HG02938 (cell line): Measurements from ENCODE around the gene CORO2A.
"Not testable (repeated sequence)": the region's sequence is repeated elsewhere in the genome, so short reads cannot be mapped to it uniquely, and the experiment has no call there.

Experiments used
- ATAC-seq: cut with Tn5 transposase; IDR thresholded peaks from one replicate; pipeline ENCODE4 v1.9.1; 2021; ENCODE audit warnings: mild to moderate bottlenecking, moderate library complexity; ENCODE audit not compliant: unreplicated experiment

Gene CORO2A

DNA sequence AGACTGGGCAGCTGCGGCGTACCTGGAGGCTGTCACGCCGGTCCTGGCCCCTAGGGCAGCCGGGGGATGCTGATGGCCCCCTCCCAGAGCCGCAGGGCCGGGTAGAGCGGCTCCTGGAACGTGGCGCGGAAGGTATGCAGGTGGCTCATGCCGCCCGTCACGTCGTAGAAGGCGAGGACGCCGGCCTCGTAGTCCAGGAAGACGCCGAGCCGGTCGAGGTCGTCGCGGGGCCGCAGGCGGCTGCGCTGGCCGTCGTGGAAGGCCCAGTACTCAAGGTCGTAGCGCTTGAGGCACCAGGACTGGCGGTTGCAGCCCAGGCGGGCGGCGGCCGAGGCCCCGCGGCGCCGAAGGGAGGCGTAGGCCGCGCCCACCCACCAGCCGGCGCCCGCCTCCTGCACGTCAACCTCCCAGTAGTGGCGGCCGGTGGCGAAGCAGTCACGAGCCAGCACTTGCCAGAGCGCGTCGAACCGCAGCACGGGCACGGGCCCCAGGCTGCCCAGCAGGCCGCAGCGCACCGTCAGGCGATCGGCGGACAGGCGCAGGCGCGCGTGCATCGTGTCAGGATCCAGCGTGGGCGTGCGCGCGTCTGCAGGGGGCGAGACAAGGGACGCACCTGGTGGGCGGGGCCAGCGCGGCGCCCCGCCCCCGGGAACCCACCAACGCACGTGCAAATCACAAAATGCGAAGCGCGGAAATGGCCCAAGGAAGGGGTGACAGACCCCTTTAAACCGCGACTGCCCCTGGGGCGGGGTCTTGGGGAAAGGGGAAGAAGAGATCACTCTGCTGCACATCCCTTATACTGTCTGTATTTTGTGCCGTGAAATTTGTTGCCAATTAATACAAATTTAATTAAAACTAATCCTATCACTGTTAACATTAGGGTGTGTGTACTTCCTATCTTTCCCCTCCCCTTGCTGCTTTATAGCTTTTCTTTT is 104.8 kb downstream of the CORO2A start:
- ATAC-seq: no peak

GRCh38 chr9:98086461-98086860 is 106.0 kb downstream of the CORO2A start:
- ATAC-seq: no peak

- ATAC-seq: no peak
Observed at GRCh38 chr9:98085944-98086343, 106.5 kb downstream of the CORO2A start.

- ATAC-seq: no peak
Observed at GRCh38 chr9:98085058-98085457, 107.4 kb downstream of the CORO2A start.

DNA sequence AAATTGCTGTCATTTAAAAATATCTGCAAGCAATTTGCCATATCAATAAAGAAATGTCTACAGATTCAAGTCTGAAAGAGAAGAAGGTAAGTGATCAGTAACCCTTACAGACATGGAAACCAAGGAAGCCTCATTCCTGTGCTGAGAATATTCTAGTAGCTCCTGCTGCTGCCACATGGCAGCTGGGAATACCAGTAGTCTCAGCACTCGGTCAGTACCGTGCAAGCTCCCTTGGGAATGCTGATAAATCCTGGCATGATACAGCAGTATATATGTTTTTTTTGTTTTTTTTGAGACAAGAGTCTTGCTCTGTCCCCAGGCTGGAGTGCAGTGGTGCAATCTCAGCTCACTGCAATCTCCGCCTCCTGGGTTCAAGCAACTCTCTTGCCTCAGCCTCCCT is 108.0 kb downstream of the CORO2A start:
- ATAC-seq: no peak

DNA sequence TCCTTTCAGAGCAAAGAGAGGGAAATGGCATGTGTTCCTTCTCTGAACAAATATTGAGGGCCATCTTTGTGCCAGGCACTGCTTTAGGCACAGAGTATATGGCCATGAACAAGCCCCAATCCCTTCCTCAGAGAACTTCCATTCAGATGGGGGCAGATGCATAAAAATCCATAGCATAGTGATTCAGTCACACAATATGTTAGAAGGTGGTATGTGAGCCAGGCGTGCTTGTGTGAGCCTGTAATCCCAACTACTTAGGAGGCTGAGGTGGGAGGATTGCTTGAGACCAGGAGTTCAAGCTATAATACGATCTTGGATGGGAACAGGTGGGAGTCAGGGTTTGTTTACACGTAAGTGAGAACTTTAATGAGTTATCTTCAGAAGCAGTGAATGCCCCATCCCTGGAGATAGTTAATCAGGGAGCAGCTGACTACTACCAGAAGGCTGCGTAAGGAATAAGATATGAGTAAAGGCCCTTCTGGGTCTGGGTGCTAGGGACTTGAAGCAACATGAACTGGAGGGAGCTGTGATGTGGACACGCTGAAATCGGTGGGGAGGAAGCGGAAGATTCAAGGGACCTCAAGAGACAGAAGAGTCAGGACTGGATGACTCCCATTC is 108.8 kb downstream of the CORO2A start:
- no peak for ATAC-seq

GRCh38 chr9:98083061-98083501 is 109.4 kb downstream of the CORO2A start:
- ATAC-seq: no peak

DNA sequence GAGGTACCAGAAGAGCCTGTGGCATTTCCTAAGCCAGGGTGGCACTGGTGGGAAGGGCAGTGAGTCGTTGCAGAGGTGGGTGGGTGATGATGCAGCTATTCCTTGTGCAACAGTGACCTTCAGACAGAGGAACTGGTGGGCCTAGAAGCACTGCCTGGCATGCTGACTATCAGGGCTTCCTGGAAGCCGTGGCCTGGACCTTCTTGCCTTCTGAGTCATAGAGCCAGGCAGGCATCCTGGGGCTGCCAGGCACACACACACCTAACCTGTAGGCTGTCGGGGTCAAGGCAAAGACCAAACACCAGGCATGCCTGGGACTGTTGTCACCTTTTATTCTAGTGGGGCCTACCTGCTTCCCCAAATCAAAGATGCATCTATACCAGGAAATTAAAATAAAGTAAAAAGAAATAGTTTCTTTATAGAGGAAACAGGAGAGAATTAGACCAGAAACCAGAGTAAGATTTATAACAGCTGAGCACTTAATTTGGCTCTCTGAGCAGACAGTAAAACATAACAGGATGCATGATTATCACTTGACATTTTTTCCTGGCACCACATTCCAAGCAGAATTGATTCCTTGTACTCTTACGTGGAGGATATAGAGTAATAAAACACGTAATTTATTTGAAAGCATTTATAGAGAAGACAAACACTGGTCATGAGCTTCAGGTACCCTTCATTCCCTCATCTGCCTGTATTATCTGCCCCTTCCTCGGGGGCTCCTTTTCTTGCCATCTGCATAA is 110.8 kb downstream of the CORO2A start:
- no peak for ATAC-seq

DNA sequence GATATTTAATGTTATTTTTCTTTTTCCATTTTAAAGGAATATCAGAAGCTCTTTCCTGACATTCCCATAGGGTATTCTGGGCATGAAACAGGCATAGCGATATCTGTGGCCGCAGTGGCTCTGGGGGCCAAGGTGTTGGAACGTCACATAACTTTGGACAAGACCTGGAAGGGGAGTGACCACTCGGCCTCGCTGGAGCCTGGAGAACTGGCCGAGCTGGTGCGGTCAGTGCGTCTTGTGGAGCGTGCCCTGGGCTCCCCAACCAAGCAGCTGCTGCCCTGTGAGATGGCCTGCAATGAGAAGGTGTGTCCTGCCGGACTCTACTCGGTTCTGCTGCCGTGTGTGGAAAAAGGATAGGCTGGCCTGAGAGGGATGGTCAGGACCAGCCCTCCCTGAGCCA is 111.7 kb downstream of the CORO2A start:
- no peak for ATAC-seq

- ATAC-seq: no peak
Observed at GRCh38 chr9:98080326-98080725, 112.1 kb downstream of the CORO2A start.

GRCh38 chr9:98078895-98079294 is 113.5 kb downstream of the CORO2A start:
- ATAC-seq: no peak

DNA sequence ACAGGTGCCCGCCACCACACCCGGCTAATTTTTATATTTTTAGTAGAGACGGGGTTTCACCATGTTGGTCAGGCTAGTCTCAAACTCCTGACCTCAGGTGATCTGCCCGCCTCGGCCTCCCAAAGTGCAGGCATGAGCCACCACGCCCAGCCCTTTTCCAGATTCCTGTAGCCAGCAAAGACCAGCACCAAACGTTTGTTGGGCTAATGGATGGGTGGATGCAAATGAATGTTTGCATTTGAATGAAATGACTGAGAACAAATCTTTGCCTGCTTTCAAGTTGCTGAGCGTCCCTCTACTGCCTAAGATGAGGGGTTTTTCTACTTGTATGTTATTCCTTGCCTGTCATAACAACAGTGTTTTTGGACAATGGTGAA is 115.9 kb downstream of the CORO2A start:
- ATAC-seq: not testable (repeated sequence)

GRCh38 chr9:98075332-98075805 is 117.1 kb downstream of the CORO2A start:
- ATAC-seq: no peak

DNA sequence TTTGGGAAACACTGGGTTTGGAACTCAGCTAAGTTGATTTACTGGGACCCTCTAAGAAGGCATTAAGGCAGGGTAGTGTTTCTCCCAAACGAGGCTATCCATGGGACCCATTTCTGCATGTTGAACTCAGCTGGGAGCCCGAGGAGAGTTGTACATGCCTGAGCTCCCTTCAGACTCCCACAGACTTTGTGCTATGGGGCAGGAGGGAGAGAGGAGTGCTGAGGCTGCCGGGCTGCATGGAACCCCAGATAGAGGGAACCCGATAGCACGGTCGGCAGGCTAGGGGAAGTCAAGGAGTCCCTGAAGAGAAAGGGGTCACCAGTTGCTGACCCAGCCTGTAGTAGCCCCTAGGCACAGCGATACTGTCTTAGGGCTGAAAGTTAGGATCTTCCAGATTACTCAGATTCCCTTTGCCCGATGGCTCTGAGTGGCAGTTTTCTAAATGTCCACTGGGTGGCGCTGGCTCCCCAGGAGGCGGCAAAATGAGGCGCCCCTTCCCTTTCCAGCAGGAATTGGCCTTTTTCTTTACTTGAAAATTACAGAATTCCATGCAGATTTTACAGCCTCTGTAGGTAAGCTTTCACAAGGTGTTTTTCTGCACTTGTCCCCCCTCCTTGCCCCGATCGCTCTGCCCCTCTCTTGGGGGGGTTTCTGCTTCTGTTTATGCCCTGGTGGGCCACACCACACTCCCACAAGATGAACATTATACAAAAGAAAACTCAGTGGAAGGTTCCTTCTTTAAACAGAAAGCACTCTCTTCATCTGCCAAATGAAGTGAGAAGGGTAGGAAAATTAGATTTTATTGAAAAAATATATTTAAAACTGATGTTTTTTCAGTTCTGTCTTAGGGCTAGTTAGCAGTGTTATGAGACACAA is 118.1 kb downstream of the CORO2A start:
- ATAC-seq: no peak

DNA sequence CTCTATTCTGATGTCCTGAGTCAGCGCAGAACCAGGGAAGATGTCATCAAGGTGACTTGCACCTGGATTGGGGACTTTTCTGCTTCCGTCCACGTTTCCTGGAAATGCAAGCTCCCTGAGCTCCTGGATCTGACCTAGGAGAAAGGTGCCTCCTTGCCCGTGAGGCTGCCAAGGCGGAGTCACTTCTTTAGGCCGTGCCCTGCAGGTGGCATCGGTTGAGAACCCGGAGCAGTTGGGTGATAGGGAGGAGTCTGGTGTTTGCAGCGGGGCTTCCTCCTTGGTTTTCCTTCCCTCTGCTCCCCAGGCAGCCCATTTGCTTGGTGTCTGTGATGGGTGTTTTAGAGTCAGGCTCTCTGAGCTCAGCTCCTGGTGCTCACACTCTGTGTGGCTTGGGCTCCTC is 120.7 kb downstream of the CORO2A start:
- no peak for ATAC-seq
